Raji (cell line): ENCODE data around the gene IFNK.

Source experiments
- POLR2A ChIP-seq: IDR thresholded peaks from 2 replicates; pipeline ENCODE4 v1.6.1; 2011; ENCODE audit warnings: low read depth, low read length, control low read depth; ENCODE audit not compliant: insufficient read depth

The IFNK gene

DNA sequence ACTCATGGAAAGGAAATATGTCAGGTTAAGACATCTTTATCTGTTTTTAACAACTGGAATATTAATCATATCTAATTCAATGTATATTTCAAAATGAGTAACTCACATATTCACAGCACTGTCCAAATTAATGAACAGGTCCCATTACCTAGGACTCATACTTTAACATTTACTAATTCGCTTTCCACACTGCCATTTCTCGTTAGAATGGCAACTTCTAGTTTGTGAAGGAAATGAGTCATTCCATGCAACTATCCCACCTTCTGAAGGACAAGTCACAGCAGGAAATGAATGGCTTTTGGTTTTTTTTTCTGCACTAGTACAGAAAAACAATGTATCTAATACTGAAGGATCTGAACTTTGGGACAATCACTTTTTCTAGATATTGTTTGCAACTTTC lies 24.6 kb upstream of the IFNK start:
- TF ChIP-seq POLR2A: no peak

DNA sequence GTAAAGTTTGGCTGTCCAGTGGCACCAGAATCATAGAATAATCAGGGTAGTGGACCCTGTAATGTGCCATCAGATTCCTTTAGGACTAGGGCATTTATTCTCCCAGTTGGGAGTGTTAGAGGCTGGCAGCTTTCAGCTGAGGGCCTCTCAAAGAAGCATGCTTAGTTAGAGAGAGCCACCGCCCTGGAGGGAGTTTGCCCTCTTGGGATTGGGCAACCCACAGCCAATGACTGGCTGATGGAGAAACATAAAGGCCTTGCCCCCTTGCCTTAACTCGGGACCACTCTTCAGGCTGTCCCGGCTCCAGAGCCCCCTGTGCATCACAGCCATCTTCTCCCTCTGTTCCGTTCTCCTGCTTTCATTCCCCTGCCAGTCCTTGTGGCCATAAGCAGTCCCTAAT lies 20.5 kb upstream of the IFNK start:
- no peak for TF ChIP-seq POLR2A

DNA sequence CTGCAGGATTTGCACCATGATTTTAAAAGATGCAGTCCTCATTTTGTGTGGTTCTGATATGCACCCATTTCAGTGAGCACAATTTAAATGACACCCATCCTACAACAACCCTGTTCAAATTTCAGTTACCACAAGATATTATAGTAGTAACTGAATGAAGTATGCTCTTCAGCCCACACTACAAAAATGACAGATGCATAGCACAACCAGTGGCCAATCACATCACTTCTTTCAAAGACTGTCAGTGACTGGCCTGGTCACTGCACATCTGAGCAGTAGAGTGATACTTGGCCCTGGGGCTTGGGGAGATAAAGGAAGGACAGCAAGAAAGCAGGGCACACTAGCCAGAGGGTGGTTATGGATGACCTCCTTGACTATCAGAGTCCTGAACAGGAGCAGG lies 19.8 kb upstream of the IFNK start:
- TF ChIP-seq POLR2A: no peak

DNA sequence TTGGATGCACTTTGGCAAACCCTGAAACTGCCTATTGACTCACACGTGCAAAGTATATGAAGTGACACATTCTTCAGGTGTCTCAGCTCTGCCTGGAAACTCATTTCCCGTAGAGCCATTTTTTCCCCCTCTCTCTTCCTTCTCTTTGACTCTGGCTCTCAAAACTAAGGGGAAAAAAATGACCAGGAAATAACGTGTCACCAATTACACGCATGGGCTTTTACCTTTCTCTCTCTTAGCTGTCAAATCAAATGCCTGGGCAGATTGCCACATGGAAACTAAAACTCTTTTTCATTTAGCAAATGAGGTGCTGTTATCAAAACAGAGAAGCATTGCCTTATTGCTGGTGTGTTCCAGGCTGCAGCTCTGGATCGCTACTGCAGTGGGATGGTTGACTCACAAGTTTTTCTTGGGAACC lies 18.3 kb upstream of the IFNK start:
- TF ChIP-seq POLR2A: no peak

DNA sequence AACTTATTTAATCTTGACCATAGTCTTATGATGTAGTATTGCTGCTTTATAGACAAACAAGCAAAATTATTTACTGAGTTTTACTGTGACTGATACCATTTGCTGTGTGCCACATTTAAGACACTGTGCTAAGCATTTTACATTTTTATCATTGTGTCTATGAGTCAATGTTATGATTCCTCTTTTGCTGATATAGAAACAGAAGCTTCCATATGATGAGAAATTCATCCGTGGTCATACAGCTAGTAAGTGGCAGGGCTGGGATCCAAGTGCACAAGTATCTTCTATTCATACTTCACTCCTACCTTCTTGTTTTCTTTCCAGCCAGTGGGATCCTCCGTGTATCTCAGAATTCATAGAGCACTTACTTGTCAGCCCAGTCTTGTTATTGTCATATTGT lies 17.1 kb upstream of the IFNK start:
- TF ChIP-seq POLR2A: no peak

DNA sequence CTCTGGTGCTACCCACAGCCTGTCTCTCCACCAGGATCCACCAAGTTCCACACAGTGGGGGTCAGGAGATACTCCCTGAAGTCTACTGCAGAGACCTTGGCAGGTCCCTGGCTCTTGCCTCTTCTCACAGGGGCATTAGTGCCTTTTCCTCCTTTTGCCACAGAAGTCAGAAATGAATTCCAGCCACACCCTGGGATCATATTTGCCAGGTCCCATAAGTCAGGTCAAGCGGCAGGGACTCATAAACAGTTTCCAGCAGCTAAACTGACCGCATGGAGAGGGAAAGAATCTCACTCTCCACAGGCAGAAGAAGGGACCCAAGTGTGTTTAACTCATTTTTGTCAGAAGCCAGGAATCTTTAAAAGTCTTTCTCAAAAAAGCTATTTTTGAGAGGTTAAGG lies 13.3 kb upstream of the IFNK start:
- TF ChIP-seq POLR2A: no peak

DNA sequence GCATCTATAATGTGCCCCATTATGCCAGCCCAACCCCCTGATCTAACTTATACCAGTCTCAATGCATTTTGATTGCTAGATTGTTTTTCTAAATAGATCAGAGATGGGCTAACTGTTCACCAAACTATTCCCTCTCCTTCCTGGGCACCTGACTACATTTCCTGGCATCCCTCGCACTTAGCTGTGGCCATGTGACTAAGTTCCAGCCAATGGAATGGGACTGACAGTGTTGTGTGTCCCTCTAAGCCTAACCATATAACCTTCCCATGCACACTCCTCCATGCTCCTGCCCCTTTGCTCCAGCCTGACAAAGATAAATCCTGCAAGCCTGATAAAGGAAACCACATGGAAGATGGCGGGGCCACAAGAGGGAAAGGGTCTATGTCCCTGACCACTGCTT lies 12.3 kb upstream of the IFNK start:
- TF ChIP-seq POLR2A: no peak

DNA sequence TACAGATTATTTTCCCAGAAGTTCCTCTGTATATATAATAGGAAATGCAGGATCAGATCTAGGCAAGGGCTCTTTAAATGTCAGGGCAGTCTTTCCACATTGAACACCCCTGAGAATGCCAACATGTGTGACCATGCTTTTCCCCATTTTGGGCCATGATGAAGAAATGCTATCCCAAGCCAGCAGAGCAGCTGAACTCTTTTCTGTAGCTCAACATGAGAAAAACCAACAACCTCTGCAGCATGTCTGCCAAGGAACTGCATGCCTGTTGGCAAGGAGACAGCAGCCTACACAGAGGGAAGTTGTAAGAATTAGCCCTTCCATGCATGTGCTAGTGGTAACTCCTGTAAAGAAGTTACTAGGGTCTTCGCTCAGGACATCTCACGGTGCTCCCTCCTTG lies 9.5 kb upstream of the IFNK start:
- no peak for TF ChIP-seq POLR2A

DNA sequence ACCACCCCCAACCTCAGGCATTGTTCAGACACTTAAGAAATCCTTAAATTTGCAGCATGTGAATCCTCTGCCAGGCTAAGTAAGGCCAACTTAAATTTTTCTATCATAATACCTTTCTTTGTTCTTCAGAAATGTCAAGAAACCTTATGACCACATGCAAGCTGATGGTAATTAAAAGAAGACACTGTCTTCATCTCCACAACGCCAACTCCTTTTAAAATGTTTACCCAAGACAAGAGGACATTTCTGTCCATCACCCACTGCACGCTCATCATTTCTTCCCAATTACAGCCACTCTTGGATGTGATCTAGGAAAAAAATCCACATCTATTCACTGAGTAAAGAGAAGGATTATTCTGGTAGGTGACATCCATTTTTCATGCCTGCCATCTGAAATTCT lies 6.1 kb upstream of the IFNK start:
- TF ChIP-seq POLR2A: no peak

DNA sequence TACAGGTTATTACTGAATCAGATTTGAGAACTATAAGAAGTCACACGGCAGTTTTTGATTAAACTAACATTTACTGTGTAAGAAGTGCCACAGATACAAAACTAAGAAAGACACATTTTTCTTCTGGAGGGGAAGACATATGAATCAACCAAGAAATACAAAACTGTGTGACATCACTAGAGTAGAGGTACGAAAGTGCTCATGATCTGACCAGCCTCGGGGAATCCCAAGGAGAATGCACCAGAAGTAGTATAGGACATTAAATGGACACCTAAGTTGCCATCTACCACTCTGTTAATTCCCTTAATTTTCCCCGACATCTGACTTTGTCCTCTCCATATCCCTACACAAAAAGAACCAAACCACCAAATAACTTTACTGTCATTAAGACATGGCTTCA lies 5.3 kb upstream of the IFNK start:
- TF ChIP-seq POLR2A: no peak

DNA sequence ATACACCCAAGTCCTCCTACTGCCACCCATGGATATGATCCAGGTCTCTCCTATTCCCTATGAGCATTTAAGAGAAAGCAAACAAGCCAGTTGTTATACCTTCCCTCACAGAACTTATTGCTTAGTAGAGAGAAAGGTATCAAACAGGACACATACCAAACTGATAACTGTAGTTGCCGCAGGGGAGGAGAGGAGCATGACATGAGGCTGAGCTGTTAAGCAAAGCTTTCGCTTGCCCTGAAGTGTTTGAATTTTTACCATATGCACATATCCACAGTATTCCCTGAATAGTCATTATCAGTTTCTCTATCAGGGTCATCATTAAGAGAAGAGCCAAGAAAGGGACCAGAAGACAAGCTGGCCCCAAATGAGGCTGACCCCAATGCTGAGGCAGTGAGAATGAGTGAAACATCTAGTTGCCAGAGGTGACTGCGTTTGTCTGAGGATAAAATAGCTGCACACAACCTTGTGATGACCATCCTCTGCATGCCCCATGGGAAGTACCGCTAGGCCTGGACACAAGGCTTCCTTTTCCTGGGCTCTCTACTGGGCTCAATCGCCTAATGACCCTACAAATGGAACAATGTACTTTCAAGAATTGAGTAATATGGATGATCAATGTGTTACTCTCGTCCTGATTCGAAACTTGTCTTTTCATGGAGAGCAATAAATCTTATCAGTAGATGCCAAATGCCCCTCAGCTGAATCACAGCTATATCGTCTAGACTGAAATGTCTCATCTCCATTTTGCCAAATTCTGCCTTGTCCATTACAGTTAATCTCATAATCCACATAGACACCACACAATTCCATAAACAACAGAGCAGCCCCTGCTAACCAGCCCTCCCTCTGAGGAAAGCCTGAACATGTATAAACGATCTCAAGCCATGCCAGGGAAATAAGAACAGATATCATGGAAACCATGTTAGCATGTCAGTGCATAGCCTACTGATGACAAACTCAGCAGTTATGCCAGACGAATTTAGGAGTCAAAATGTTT lies 4.3 kb upstream of the IFNK start:
- TF ChIP-seq POLR2A: no peak

DNA sequence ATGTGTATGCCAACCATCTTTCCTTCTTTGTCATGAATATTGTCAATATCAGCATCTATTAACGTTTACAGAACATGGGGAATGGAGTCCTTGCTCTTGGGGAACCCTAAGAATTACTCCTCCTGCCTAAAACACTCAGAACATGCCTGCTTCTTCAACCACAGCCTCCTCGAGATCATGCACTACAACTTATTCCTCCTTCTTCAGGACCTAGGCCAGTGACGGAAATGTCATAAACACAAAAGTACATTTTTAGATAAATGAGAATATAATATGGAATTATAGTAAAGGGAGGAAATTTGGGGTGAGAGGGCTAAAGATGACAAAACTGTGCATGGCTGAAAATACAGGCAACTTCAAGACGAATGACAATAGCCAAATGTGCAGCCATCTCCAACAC lies 3.1 kb upstream of the IFNK start:
- TF ChIP-seq POLR2A: no peak

DNA sequence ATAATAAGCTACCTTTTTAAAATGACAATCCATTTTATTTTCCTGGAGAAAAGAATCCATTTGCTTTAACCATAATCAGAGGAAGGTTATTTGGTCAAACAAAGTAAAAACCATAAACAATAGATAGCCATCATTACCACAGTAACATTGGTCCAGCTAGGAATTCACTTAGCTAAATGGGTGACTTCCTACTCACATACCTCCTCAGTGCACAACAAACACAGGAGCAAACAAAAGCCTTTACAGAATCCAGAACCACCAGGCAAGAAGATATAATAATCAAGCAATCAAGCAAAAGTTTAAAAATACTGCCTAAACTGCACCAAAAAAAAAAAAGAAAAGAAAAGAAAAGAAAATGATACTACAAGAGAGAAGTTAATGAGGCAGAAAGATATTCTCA lies 949 bp upstream of the IFNK start:
- TF ChIP-seq POLR2A: no peak

DNA sequence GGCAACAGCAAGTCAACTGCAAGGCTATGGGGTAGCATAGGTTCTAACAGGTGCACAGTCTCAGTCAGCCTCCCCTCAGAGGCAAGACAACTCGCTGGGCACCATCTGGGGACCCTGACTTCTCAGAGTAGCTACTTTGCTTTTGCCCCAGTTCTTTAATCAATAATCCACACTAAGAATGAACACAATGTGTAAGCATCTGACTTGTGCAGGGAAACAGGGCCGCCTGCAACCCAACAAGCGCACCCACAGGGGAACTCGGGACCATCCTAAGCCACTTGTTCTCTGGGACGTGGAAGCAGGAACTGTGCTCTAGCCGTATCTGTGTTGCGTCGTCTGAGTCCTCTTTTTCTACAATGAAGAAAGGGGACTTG lies 3.6 kb downstream of the IFNK start:
- TF ChIP-seq POLR2A: no peak

DNA sequence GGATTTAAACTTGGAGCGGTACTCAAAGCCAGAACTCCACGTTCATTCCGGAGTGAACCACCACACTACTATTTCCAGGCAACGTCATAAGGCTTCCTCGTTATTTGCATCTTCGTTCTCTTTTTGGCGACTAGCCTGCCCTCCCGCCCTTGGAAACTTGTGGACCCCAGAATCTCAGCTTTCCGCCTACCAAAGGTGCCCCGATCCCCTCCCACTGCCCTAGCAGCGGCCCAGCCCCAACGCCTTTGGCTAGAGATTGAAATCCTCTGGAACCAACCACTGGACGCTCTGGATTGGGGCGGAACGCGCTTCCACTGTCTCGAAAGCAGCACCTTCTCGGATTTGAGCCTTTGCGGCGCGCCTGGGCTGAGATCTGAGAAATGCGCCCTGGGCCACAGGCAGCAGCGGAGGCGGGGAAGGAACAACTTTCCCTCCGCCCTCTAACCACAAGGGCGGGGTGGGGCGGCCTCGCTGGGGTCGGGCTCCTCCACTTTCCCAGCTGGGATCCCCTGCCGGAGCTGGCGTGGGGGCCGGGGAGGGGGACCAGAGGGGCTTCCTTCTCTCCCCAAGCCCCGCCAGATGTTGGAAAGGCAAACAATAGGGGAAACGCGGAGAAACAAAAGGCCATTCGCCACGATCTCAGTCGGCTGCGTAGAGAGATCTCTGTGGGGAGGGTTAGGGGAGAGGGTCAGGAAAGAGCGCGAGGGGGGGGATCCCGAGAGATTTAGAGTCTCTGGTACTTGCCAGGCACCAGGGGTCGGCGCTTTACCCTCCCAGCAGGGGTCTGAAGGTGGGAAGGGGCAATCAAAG lies 4.2 kb downstream of the IFNK start:
- no peak for TF ChIP-seq POLR2A

DNA sequence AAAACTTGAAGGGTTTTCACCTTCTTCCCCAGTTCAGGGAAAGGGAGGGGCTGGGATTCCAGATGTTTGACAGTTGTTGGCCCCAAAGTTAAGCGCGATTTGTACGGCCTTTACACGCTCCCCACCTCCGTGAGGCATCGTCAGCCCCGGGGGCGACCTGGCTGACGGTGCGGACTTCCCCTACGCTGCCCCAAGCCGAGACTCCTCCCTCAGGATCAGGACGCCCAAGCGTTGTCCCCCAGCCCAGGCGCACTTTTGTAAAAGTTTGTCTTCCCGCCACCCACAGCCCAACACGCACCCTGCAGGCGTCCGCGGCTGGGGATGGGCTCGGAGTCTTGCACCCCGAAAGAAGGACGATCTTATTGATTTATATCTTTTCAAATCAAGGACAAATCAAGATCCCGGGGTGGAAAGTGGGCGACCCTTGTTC lies 4.8 kb downstream of the IFNK start:
- no peak for TF ChIP-seq POLR2A
